Measurements from ENCODE around the gene SGSM2.

SGSM2 gene

DNA sequence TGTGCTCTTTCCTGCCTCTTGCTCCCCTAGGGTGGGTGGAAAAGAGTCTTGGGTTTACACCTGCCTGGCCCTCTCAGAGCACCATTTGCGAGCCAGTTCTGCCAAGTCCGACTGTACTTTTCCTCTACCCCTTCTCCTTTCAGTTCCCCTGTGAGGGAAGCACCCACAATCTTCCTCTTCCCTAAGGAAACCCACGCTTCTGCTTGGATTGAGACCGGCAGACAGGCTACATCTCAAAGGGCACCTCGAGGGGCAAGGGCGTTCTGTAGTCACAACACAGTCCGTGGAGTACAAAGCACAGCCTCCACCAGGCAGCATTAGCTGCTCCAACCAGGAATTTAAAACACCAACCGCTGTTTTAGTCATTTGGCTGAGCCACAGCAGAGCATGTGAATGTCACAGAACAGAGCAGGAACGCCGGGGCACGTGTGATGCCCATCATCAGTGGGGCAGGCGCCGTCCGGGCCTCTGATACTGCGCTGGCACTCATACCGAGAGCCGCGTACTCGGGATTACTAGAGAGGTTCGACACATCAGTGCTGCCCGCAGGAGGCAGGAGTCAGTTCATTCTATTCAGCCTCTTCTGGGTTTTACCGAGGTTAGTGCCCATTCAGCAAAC, 77.3 kb downstream of the SGSM2 start:
- no peak for DNase-seq (ENCODE audit: low read depth)
- H3K4me3 ChIP-seq (ENCODE audit: low read length): no peak overlapping the region
- TF ChIP-seq, protein P1, sequence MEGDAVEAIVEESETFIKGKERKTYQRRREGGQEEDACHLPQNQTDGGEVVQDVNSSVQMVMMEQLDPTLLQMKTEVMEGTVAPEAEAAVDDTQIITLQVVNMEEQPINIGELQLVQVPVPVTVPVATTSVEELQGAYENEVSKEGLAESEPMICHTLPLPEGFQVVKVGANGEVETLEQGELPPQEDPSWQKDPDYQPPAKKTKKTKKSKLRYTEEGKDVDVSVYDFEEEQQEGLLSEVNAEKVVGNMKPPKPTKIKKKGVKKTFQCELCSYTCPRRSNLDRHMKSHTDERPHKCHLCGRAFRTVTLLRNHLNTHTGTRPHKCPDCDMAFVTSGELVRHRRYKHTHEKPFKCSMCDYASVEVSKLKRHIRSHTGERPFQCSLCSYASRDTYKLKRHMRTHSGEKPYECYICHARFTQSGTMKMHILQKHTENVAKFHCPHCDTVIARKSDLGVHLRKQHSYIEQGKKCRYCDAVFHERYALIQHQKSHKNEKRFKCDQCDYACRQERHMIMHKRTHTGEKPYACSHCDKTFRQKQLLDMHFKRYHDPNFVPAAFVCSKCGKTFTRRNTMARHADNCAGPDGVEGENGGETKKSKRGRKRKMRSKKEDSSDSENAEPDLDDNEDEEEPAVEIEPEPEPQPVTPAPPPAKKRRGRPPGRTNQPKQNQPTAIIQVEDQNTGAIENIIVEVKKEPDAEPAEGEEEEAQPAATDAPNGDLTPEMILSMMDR (IDR thresholded peaks at IDR 0.05; ENCODE audit: insufficient read depth, low read depth, low read length, missing control alignments): no peak

DNA sequence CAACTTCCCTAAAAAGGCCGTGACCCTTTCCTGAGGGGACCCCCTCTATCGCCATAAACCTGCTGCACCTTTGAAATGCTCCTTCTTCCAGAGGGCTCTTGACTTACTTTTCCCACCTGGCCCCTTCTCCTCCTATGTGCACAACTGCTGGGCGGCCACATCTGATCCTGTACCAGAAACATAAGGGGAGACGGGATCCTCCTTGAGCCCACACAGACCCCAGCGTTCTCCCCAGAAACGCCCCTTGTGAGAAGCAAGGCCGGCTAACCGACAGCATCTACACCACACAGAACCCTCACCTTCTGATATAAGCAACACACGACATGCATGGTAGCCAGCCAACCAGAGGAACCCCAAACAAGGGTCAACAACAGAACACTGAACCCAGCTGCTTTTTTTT, 77.8 kb downstream of the SGSM2 start:
- DNase-seq (ENCODE audit: low read depth): no peak
- no peak overlapping the region for H3K4me3 ChIP-seq (ENCODE audit: low read length)
- TF ChIP-seq, protein P1 (IDR thresholded peaks at IDR 0.05; ENCODE audit: insufficient read depth, low read depth, low read length, missing control alignments): no peak

DNA sequence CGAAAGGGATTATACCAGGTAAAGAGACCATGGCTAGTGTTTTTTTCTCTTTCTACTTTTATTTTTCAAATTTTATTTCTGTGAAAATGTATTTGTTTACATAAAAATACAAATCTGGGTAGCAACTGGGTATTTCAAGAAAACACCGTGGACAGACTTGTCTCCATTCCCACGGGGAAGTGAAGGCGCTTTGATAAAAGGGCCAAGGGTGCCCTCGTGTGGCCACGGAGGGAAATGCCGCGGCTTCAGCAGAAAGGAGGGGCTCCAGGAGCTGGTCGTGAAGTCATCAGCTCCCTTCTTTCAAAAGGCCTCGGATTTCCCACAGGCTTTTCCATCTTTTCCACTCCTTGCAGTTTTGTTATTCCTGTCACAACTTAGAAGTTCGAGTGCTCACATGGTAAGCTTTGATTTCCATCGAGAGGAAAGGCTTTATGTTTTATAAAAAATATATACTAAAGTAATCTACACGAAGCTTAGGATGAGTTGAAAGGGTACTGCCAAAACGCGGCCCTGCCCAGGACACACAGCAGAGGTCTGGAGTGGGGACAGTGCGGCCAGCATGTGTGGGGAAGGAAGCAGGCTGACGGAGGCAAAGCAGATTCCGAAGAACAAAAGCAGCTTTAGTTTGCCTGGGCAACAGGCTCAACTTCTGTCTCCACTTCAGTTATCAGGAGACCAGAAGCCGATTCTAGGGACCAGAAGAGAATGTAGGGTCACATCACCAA, 78.9 kb downstream of the SGSM2 start:
- TF ChIP-seq, protein P1 (IDR thresholded peaks at IDR 0.05; ENCODE audit: insufficient read depth, low read depth, low read length, missing control alignments): peak; percentile 95
- peak; percentile 83 for DNase-seq (ENCODE audit: low read depth)
- H3K4me3 ChIP-seq (ENCODE audit: low read length): no peak overlapping the region

DNA sequence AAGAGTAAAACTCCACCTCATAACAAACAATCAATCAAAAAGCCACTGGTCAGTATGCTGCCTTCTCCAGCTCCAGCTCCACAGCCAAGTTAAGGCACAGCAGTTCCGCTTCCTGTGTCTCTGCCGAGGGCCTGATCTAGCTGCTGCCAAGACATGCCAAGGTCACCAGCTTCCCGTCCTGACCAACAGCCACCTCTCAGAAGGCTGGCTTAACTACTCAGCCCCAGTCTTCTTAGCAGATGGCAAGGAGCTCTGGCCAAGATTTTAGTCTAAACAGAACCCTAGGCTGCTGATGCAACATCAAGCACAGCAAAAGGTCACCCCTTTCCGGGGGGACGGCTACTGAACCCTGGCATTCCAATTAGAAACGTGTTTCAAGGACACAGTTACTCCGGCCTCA, 81.3 kb downstream of the SGSM2 start:
- TF ChIP-seq, protein P1 (IDR thresholded peaks at IDR 0.05; ENCODE audit: insufficient read depth, low read depth, low read length, missing control alignments): no peak
- DNase-seq (ENCODE audit: low read depth): no peak
- no peak overlapping the region for H3K4me3 ChIP-seq (ENCODE audit: low read length)

DNA sequence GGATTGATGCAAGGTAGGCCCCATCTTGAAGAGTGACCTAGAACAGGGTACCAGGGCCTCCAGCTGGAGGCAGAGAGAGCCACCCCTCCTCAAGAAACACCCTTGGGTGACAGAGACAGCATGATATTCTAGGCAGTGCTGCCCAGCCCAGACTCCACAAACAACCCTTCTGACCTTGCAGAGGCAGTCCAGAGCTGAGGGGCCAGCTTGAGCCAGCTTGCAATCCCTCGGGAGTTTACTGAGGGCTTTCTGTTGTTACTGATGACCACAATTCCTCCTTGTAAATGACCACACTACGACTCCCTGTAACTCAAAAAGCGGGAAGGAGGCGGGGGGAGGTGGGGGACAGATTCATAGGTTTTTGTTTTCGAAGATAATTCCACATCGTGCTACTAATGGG, 82.2 kb downstream of the SGSM2 start:
- no peak overlapping the region for H3K4me3 ChIP-seq (ENCODE audit: low read length)
- no peak for DNase-seq (ENCODE audit: low read depth)
- TF ChIP-seq, protein P1 (IDR thresholded peaks at IDR 0.05; ENCODE audit: insufficient read depth, low read depth, low read length, missing control alignments): no peak

DNA sequence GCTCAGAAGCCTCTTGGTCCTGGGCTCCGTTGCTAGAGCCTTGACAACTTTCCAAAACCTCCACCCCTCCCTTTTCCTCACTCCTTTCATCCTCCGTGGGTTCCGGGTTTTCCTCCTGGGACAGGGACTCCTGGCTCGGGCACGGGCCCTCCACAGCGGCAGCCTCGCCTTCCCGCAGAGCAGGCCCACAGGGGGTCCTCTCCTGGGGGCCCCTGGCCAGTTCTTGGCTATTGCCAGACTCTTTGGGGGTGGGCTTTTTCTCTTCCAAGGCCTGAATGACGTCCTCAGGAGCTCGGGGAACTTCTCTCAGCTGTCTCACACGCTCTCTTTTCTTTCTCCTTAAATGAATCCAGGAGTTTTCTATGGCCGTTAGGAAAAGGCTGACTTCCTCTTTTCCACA, 82.9 kb downstream of the SGSM2 start:
- TF ChIP-seq, protein P1 (IDR thresholded peaks at IDR 0.05; ENCODE audit: insufficient read depth, low read depth, low read length, missing control alignments): no peak
- DNase-seq (ENCODE audit: low read depth): no peak

More for the DNA sequence above, 82.9 kb downstream of the SGSM2 start:
- no peak overlapping the region for H3K4me3 ChIP-seq (ENCODE audit: low read length)

All from epithelial cell of esophagus (primary cell).